ENCODE measurements around the gene LYPD4.

- TF ChIP-seq, protein P1, sequence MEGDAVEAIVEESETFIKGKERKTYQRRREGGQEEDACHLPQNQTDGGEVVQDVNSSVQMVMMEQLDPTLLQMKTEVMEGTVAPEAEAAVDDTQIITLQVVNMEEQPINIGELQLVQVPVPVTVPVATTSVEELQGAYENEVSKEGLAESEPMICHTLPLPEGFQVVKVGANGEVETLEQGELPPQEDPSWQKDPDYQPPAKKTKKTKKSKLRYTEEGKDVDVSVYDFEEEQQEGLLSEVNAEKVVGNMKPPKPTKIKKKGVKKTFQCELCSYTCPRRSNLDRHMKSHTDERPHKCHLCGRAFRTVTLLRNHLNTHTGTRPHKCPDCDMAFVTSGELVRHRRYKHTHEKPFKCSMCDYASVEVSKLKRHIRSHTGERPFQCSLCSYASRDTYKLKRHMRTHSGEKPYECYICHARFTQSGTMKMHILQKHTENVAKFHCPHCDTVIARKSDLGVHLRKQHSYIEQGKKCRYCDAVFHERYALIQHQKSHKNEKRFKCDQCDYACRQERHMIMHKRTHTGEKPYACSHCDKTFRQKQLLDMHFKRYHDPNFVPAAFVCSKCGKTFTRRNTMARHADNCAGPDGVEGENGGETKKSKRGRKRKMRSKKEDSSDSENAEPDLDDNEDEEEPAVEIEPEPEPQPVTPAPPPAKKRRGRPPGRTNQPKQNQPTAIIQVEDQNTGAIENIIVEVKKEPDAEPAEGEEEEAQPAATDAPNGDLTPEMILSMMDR (IDR thresholded peaks at IDR 0.05; ENCODE audit: borderline replicate concordance, extremely low read depth, low read length, poor library complexity, severe bottlenecking) = no peak
- TF ChIP-seq EZH2 (IDR thresholded peaks at IDR 0.05; ENCODE audit: borderline replicate concordance, low read depth, low read length, severe bottlenecking) = no peak
Measured at GRCh38 chr19:41889896-41890295, 45.4 kb upstream of the LYPD4 start.

Data from DND-41 (cell line).